Measurements from ENCODE around the gene ZNF530.

Gene ZNF530

DNA sequence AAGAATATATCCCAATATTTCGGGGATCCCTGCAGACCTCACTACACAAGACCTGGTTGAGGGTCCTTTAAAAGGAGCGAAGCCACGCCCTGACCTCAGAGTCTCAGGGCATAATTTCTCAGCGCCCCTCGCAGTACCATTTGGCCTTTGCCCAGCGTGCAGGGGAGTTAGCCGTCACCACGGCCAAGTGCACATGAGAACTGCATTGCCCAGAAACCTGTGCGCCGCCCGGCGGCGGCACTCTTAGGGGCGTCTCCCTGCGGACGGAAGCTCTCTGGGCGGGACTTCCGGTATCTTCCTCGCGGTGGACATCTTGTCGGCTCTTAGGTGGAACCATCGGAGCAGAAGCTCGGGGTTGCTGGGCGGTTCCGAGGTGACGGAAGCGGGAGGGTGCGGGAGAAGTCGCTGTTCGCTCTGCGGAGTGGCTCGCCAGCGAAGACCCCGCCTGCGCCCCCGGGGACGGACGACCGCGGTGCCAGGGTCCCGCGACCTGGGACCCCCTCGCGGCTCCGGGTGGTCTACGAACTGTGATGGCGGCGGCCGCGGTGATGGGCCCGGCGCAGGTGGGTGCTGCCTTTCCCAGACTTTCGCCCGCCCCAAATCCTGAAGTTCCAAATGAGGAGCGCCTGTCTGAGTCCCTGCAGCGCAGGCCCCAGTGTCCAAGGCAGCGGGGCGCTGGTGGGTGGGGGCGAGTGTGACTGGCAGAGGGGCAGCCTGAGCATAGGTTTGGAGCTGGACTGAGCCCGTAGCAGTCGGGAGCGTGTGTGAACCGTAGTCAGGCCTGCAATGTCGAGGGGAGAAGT lies 14.5 kb downstream of the ZNF530 start, which contains the start of gene ZNF134:
TSS of gene ZNF134 (plus strand) at position 302 of the 803 bp plus-strand sequence. CDS start 5,227 bp downstream, outside the sequence.
- peak within 1 kb of the TSS; percentile 99 for H3K4me3 ChIP-seq (ENCODE audit: low read depth, low read length)

DNA sequence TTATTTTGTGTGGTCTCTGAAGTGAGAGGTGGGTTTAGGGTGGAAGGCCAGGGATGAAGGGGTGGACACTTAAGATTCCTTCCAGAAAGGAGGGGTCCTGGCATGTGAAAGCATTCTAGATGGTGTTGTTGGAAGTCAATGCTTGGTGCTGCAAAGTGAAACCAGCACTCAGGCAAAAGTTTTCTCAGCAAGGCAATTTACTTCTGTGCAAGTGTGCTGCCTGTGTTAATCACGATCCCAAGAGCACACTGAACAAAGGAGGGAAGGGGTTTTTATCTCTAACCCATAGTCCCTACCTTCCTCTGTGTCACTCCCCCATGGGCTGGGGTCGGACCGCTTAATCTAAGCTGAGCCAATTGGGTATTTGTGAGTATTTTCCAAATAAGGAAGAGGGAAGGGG lies 15.7 kb downstream of the ZNF530 start:
- H3K4me3 ChIP-seq (ENCODE audit: low read depth, low read length) = peak overlapping the region; percentile 99

DNA sequence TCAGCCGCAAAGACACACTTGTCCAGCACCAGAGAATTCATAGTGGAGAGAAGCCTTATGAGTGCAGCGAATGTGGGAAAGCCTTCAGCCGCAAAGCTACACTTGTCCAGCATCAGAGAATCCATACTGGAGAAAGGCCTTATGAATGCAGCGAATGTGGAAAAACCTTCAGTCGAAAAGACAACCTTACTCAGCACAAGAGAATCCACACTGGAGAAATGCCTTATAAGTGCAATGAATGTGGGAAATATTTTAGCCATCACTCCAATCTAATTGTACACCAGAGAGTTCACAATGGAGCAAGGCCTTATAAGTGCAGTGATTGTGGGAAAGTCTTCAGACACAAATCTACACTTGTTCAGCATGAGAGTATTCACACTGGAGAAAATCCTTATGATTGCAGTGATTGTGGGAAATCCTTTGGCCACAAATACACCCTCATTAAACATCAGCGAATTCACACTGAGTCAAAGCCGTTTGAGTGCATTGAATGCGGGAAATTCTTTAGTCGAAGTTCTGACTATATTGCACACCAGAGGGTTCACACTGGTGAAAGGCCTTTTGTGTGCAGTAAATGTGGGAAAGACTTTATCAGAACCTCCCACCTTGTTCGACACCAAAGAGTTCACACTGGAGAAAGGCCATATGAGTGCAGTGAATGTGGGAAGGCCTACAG lies 21.1 kb downstream of the ZNF530 start:
- H3K4me3 ChIP-seq (ENCODE audit: low read depth, low read length) = no peak overlapping the region

DNA sequence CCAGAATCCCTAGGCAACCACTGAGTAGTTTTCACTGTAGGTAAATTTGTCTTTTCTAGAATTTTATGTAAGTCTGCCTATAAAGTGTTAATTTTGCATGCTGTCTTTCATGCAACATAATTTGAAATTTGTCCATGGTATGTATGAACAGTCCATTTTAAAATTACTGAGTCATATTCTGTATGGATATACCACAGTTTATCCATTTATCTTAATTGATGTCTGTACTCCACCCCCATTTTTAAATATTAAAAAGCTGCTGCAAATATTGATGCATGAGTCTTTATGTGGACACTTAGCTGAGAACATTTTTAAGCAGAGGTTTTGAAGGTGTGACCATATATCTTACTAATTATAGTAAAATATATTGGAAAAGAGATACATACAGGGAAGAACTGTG lies 23.4 kb downstream of the ZNF530 start:
- no peak overlapping the region for H3K4me3 ChIP-seq (ENCODE audit: low read depth, low read length)

DNA sequence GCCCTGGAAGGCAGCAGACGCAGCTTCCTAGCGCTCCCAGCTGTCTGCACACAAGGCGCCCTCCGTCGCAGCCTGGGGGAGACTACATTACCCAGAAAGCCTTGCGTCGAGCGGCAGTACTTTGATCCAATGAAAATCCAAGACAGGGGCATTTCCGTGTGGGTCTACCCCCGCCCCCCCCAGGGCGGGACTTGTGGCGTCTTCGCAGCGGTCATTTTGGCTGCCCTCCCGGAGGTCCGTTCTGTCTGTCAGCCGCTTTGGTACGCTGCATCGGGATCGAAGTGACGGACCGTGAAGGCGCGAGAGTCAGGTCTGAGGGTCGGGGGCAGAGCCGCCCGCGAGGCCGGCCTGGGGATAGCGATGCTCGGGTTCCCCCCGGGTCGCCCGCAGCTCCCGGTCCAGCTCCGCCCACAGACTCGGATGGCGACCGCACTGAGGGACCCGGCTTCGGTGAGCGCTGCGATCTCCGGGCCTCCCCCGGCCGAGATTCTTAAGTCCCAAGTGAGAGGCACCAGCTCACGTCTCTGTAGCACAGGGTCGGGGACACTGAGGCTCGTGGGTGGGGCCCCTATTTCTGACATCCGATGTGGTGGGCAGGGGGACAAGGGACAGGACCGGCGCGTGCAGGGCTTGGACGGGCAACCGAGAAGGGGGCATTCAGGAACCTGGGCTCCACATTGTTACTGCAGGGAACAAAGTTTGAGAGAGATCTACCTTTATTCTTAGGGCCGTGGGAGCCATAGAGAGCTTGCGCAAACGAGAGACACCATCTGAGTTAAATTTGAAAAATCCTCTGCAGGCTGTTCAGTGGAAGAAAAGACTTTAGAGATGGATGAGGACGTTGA lies 33.5 kb downstream of the ZNF530 start, which contains the start of gene ZNF211:
TSS of gene ZNF211 (plus strand) at position 182 of the 845 bp plus-strand sequence. CDS start at position 361, 179 bp downstream.
- H3K4me3 ChIP-seq (ENCODE audit: low read depth, low read length) = peak within 1 kb of the TSS; percentile 87

DNA sequence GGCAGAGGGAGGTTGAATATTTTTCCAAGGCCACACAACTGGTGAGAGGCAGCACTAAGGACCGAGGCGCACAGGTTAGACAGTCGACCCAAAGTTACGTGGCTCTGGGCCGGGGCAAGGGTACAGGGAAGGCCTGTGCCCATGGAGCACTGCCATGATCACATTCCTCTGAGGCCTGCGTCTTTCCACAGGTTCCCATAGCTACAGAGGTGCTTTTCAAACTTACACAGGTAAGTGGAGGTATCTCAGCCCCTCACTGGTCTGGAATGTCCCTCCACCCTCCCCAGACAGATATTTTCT lies 34.1 kb downstream of the ZNF530 start:
- H3K4me3 ChIP-seq (ENCODE audit: low read depth, low read length) = peak overlapping the region; percentile 87

DNA sequence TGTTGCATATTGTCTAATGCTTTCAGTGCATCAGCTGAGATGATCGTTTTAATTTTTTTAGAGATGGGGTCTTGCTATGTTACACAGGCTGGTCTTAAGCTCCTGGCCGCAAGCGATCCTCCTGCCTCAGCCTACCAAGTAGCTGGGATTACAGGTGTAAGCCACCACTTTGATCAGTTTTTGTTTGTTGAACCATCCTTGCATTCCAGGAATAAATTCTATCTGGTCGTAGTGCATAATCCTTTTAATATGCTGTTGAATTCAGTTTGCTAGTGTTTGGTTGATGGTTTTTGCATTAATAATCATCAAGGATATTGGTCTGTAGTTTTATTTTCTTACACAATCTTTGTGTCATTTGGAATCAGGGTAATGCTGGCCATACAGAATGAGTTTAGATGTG lies 37.7 kb downstream of the ZNF530 start:
- H3K4me3 ChIP-seq (ENCODE audit: low read depth, low read length) = no peak overlapping the region

DNA sequence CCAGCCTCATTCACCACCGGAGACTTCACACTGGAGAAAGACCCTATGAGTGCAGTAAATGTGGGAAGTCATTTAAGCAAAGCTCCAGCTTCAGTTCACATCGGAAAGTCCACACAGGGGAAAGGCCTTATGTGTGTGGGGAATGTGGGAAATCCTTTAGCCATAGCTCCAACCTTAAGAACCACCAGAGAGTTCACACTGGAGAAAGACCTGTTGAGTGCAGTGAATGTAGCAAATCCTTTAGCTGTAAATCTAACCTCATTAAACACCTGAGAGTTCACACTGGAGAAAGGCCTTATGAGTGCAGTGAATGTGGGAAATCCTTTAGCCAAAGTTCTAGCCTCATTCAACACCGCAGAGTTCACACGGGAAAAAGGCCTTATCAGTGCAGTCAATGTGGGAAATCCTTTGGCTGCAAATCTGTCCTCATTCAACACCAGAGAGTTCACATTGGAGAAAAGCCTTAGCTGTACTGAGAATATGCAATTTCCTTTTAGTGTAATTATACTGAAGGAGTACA lies 42.1 kb downstream of the ZNF530 start:
- no peak overlapping the region for H3K4me3 ChIP-seq (ENCODE audit: low read depth, low read length)

DNA sequence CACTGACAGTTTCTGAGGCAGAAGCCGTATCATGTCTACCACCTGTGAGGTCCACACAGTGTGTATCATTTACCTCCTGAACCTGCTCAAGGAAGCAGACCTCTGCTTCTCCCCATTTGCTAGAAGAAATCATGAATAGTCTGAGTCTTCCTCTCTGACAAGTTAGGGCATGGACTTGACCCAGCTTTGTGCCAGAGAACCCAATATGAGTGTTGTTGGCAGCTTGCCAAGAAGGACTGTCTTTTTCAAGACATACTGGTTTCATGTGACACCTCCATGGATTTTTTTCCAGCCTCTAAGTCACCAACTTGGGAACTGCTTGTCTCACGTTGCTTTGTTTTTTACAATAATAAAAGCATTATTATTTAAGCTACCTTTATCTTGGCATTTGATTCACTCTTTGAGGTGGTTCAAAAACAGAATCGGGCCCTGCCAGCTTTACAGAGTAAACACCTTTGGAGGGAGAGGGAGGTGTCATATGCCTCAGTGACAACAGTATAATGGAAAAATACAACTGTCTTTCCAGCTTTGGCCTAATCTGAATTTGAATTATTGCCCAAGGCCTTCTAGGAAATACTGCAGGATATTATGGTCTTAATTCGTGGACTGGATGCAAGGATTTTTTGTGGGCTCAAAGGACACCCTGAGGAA lies 42.8 kb downstream of the ZNF530 start:
- no peak overlapping the region for H3K4me3 ChIP-seq (ENCODE audit: low read depth, low read length)

DNA sequence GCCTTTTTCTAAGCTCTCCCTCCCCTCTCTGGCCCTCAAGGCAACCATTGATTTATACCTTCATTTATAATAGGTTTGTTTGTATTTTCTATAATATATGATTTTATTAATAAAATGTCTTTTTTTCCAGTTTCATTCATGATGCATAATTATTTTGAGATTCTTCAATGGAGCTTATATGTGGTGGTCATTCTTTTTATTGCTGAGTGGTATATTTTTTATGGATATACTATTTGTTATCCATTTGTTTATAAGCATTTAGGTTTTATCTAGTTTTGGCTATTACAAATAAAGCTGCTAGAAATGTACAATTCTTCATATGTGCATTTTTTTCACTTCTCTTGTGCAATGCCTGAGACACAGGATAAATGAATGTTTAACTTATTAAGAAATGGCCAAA lies 44.0 kb downstream of the ZNF530 start:
- H3K4me3 ChIP-seq (ENCODE audit: low read depth, low read length) = no peak overlapping the region

DNA sequence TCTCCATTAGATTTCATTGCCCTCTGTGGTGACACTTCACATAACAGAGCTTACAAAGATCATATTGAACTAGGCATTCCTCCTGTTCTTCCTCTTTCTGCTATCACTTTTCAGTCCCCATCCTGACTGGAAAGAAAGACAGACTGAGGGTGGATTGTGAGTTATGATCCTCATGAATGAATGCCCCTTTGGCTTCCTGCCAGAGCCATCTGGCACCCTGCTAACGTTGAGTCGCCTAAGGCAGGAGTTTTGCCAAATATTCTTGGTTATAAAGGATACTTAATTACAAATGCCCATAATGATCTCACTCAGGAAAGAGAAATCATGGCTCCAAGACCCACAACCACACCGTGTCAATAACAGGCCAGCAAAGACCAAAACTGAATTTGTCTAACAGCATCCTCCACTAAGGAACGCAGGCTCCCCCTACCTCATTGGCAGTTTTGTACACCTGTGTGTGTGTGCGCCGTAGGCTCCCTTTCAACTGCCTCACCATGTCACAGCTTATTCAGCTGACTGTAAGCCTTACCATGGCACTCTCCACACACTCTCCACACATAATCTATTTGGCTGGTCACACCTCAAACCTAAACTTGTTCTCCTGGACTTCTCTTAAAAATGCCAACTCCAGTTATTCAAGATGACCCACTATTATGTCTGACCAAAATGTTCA lies 48.8 kb downstream of the ZNF530 start:
- no peak overlapping the region for H3K4me3 ChIP-seq (ENCODE audit: low read depth, low read length)

DNA sequence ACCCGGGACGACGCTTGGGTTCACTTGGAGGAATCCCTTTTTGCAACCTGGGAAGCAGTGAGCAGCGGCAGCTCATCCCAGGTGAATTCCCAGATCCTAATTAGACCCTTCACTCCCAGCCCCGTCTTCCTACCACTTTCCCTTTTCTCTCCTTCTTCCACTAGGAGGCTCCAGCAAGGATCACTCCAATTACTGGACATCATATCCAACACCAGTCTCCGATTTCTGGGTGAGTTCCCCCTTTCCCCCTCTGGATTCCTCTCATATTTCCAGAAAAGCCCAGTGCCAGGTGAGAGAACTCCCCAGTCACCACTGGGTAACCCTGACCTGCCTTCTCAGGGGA lies 51.9 kb downstream of the ZNF530 start:
- H3K4me3 ChIP-seq (ENCODE audit: low read depth, low read length) = no peak overlapping the region

DNA sequence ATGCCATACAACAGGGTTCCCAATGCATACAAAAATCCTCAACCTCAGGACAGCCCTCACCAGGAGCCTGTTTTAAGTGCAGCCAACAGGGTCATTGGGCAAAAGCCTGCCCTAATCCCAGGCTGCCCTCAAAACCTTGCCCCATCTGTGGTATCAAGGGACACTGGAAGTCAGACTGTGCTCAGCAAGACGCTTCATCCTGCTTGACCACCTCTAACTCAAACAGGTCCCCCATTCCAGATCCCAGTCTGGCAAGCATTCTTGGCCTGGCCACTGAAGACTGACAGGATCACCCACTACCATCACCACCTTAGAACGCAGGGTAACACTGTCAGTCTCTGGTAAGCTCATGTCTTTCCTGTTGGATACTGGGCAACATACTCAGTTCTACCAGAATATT lies 54.0 kb downstream of the ZNF530 start:
- H3K4me3 ChIP-seq (ENCODE audit: low read depth, low read length) = no peak overlapping the region

DNA sequence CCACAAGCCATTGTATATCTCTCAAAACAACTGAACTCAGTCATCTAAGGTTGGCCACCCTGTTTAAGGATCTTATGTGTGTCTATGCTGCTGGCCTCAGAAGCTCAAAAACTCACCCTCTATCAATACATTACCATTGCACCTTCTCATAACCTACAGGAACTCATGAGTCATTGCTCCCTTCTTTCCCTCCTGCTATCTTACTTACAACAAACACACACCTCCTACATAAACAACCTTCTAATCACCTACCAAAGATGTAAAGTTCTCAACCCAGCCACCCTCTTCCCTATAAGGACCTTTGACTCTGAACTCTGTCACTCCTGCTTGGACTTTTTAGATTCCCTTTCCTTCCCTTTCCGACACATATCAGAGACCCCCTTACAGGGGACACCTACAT lies 55.8 kb downstream of the ZNF530 start:
- no peak overlapping the region for H3K4me3 ChIP-seq (ENCODE audit: low read depth, low read length)

DNA sequence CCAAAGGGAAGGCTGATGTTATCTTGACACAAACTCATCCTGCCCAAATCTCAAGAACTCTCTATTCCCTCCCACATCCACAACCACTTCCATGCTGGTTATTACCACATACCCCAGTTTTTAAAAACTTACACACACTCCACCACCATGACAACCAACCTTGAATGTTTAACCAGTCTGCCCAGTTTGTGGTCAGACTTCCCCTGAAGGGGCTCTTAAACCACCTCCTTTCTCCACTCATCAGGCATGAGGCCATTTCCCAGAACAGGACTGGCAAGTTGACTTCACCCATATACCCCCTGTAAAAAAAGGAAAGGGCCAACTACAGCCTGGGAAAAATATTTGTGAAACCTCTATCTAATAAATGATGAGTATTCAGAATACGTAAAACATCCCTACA lies 56.7 kb downstream of the ZNF530 start:
- H3K4me3 ChIP-seq (ENCODE audit: low read depth, low read length) = no peak overlapping the region

All from iPS-11a (cell line).